ENCODE data around the gene GPRC5B. TPM values are rescaled to one million over a fixed set of nuclear protein-coding genes. Genes with fewer than 3 reads are reported as not detected.

Gene GPRC5B
- total and polyA plus RNA-seq, 9 donors, result 24.3 to 99.9 (median 46.9) TPM

- intact Hi-C loops (cut with DNase I), result no loop called here
- Histone ChIP-seq H3K27me3 (no peaks in the 10 kb centered on the region), H3K36me3 (no peaks in the 10 kb centered on the region), H3K4me1 (ENCODE audit: insufficient read depth) (peaks cover 8% of the 10 kb centered on the region), H3K27ac (peak overlapping the region in 1 of 2 donors; percentile 38), H3K9me3 (no peaks in the 10 kb centered on the region), H3K4me3 (no peak overlapping the region)
- no peak for DNase-seq
- no peak for TF ChIP-seq CTCF (IDR thresholded peaks at IDR 0.05)
- no peak for TF ChIP-seq POLR2A (IDR thresholded peaks at IDR 0.05)
- WGBS, 3 donors, result 89 to 95% (median 93%) methylated on average over 4 of the region's 4 CpGs
Observed at GRCh38 chr16:19859603-19860002, 25.0 kb downstream of the GPRC5B start.

DNA sequence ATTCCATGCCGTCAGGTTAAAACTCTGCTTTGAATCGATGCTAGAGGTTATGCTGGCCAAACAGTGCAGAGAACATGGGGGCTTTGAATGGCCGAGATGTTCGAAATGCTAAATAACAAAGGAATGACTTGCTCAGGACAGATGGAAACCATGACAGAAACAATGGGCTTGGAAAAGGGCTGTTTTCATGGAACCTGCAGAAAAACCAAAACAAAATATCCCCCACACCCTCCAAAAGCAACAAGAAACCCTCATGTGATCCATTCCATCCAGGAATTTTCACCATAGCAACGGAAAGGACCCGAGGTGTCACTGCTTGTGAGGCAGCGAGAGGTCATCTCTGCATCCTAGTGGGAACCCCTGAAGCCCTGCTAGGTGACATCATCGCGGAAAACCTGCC is 25.5 kb downstream of the GPRC5B start:
- WGBS, 3 donors, result 92 to 94% (median 94%) methylated on average over 9 of the region's 9 CpGs
- H3K4me3 ChIP-seq, result no peak overlapping the region
- no peaks in the 10 kb centered on the region for H3K36me3 ChIP-seq
- no peak for TF ChIP-seq POLR2A (IDR thresholded peaks at IDR 0.05)
- no peak for TF ChIP-seq CTCF (IDR thresholded peaks at IDR 0.05)
- TF ChIP-seq EP300 (IDR thresholded peaks at IDR 0.05), result no peak
- no peak for DNase-seq
- no peaks in the 10 kb centered on the region for H3K9me3 ChIP-seq
- no peak overlapping the region for H3K27ac ChIP-seq
- intact Hi-C loops (cut with DNase I), result no loop called here
- no peaks in the 10 kb centered on the region for H3K27me3 ChIP-seq
- H3K4me1 ChIP-seq (ENCODE audit: insufficient read depth), result peaks cover 8% of the 10 kb centered on the region

DNA sequence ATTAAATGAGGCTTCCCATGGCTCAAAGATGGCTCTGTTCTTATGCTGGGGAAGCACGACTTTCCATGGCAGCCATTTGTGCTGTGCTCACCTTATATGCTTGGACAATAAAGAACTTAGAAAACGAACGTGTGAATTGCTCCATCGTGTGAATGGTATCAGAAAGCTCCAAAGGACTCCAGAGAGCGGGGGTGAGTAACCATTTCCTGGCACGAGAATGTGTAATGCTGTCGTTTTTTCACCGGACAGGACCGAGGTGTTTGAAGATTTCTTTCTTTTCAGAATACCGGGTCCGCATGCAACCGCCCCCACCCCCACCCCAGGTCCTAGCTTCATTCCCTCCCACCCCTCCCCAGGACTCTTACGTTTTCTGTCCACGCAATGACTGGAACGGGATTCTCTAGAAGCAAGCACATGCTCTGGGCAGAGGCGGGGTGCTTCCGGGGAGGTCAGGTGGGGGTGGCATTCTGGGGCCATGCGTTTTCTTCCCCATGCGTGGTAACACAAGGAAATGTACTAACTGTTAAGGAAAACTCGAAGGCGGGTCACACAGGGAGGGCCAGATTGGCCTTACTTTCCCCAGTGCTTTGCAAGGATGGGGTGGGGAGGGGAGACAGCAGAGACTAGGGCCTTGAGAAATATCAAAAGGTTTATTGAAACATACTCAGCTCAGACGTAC is 26.2 kb downstream of the GPRC5B start:
- WGBS, 3 donors, result 75 to 79% (median 79%) methylated on average over 22 of the region's 22 CpGs
- no peak for DNase-seq

DNA sequence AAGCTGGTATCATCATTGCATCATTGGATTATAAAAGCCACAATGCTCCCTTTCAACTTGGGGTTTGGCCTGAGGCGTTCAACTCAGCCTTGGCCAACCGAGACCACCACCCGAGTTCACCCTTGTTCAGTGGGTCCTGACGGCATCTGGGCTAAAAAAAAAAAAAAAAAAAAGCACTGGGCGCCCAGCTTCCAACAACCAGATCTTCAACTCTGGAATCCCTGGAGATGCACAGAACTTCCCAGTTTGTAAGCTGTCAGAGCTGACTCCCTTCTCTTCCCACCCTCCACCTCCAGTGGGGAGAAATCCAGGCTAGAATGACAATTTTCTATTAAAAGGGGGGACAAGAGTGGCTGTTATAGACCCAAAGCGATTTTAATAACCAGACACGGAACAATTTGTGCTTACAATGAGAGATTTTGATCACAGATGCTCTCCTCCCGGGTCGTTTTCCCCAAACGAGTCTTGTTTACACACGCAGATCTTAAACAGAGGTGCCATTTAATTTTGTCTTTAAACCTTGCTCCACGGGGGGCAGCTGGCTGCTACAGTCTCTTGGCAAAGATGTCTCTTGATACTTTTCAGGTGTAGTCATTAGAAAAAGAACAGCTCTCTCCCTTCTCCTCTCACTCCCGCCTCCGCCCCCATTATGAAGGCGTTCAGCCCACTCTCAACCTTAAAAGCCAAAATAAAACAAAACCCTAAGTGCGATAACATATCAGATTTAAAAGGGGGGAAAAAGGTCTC is 26.9 kb downstream of the GPRC5B start:
- Histone ChIP-seq H3K9me3 (no peaks in the 10 kb centered on the region), H3K27ac (no peak overlapping the region), H3K4me1 (ENCODE audit: insufficient read depth) (peaks cover 8% of the 10 kb centered on the region), H3K4me3 (no peak overlapping the region), H3K36me3 (no peaks in the 10 kb centered on the region), H3K27me3 (no peaks in the 10 kb centered on the region)
- TF ChIP-seq CTCF (IDR thresholded peaks at IDR 0.05), result no peak
- TF ChIP-seq POLR2A (IDR thresholded peaks at IDR 0.05), result no peak
- no peak for TF ChIP-seq EP300 (IDR thresholded peaks at IDR 0.05)
- 77 to 84% (median 80%) methylated on average over 16 of the region's 16 CpGs for WGBS, 3 donors
- intact Hi-C loops (cut with DNase I), result no loop called here
- DNase-seq, result no peak

More for the DNA sequence above, 26.2 kb downstream of the GPRC5B start:
- Histone ChIP-seq H3K4me3 (no peak overlapping the region), H3K27me3 (no peaks in the 10 kb centered on the region), H3K9me3 (no peaks in the 10 kb centered on the region), H3K4me1 (ENCODE audit: insufficient read depth) (peaks cover 8% of the 10 kb centered on the region), H3K36me3 (no peaks in the 10 kb centered on the region), H3K27ac (no peak overlapping the region)
- TF ChIP-seq POLR2A (IDR thresholded peaks at IDR 0.05) (no peak), CTCF (IDR thresholded peaks at IDR 0.05) (no peak), EP300 (IDR thresholded peaks at IDR 0.05) (no peak)
- intact Hi-C loops (cut with DNase I), result no loop called here
